HepG2 (cell line): ENCODE results near the gene CEACAM5. TPM values are rescaled to one million over a fixed set of nuclear protein-coding genes. Genes with fewer than 3 reads are reported as not detected.

Source experiments
- HOXA3 ChIP-seq: sonication (generic); formaldehyde crosslinking; IDR thresholded peaks from 2 replicates; pipeline ENCODE4 v1.5.0; 2020; ENCODE audit warnings: missing genetic modification reagents
- IKZF4 ChIP-seq: sonication (generic); formaldehyde crosslinking; IDR thresholded peaks from 2 replicates; pipeline ENCODE4 v1.5.1; 2020; ENCODE audit warnings: borderline replicate concordance, mild to moderate bottlenecking, low read depth, missing genetic modification reagents; ENCODE audit errors: not compliant biosample characterization
- NFE2 ChIP-seq: sonication (generic); formaldehyde crosslinking; IDR thresholded peaks from 2 replicates; pipeline ENCODE4 v1.4.0; 2020; ENCODE audit warnings: missing genetic modification reagents
- ZNF101 ChIP-seq: sonication (generic); formaldehyde crosslinking; IDR thresholded peaks from 2 replicates; pipeline ENCODE4 v1.4.0; 2020; ENCODE audit warnings: mild to moderate bottlenecking, low read depth, missing genetic modification reagents, borderline replicate concordance
- ZNF343 ChIP-seq: sonication (generic); formaldehyde crosslinking; IDR thresholded peaks from 2 replicates; pipeline ENCODE4 v1.4.0; 2020; ENCODE audit warnings: mild to moderate bottlenecking, missing genetic modification reagents
- polyA plus RNA-seq, 8 experiments: library from polyadenylated mRNA; depleted of rRNA in 3 of 8; stranded (reverse) in 7 of 8; unstranded in 1 of 8; fragments of >200 nt; fragmentation: Illumina TruSeq in 4 of 8; extraction: Trizol in 4 of 8; gene quantifications; 2 replicates each; pipeline versions ENCODE4 v1.2.1 to v1.2.3, GENCODE V29; 2011 to 2016; ENCODE audit warnings: low read depth in 4 of 8, missing spikeins in 1 of 8, mixed read lengths in 1 of 8; ENCODE audit not compliant: insufficient read depth in 1 of 8
- total RNA-seq, 5 experiments: library from RNA; depleted of rRNA; stranded (reverse); fragments of >200 nt; fragmentation: Illumina TruSeq; extraction: Trizol; gene quantifications; 2 replicates each; pipeline ENCODE4 v1.2.3, GENCODE V29; 2016; ENCODE audit warnings: low read depth in 1 of 5
- TF ChIP-seq, protein P1 (sequence below): sonication (generic); formaldehyde crosslinking; IDR thresholded peaks from 2 replicates; pipeline ENCODE4 v1.4.0; 2020; ENCODE audit warnings: mild to moderate bottlenecking, missing genetic modification reagents
- TF ChIP-seq, protein P2 (sequence below): sonication (generic); formaldehyde crosslinking; IDR thresholded peaks from 2 replicates; pipeline ENCODE4 v1.4.0; 2020; ENCODE audit warnings: missing genetic modification reagents, mild to moderate bottlenecking, borderline replicate concordance

The CEACAM5 gene
- total and polyA plus RNA-seq, 2 of the 13 experiments (the other 11 are each of a cell fraction or from before 2014, with no cell fraction given) = not detected

DNA sequence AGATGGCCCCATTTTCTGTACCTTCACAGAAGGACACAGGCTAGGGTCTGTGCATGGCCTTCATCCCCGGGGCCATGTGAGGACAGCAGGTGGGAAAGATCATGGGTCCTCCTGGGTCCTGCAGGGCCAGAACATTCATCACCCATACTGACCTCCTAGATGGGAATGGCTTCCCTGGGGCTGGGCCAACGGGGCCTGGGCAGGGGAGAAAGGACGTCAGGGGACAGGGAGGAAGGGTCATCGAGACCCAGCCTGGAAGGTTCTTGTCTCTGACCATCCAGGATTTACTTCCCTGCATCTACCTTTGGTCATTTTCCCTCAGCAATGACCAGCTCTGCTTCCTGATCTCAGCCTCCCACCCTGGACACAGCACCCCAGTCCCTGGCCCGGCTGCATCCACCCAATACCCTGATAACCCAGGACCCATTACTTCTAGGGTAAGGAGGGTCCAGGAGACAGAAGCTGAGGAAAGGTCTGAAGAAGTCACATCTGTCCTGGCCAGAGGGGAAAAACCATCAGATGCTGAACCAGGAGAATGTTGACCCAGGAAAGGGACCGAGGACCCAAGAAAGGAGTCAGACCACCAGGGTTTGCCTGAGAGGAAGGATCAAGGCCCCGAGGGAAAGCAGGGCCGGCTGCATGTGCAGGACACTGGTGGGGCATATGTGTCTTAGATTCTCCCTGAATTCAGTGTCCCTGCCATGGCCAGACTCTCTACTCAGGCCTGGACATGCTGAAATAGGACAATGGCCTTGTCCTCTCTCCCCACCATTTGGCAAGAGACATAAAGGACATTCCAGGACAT lies 13.4 kb upstream of the CEACAM5 start (continued):
- TF ChIP-seq, protein P1, sequence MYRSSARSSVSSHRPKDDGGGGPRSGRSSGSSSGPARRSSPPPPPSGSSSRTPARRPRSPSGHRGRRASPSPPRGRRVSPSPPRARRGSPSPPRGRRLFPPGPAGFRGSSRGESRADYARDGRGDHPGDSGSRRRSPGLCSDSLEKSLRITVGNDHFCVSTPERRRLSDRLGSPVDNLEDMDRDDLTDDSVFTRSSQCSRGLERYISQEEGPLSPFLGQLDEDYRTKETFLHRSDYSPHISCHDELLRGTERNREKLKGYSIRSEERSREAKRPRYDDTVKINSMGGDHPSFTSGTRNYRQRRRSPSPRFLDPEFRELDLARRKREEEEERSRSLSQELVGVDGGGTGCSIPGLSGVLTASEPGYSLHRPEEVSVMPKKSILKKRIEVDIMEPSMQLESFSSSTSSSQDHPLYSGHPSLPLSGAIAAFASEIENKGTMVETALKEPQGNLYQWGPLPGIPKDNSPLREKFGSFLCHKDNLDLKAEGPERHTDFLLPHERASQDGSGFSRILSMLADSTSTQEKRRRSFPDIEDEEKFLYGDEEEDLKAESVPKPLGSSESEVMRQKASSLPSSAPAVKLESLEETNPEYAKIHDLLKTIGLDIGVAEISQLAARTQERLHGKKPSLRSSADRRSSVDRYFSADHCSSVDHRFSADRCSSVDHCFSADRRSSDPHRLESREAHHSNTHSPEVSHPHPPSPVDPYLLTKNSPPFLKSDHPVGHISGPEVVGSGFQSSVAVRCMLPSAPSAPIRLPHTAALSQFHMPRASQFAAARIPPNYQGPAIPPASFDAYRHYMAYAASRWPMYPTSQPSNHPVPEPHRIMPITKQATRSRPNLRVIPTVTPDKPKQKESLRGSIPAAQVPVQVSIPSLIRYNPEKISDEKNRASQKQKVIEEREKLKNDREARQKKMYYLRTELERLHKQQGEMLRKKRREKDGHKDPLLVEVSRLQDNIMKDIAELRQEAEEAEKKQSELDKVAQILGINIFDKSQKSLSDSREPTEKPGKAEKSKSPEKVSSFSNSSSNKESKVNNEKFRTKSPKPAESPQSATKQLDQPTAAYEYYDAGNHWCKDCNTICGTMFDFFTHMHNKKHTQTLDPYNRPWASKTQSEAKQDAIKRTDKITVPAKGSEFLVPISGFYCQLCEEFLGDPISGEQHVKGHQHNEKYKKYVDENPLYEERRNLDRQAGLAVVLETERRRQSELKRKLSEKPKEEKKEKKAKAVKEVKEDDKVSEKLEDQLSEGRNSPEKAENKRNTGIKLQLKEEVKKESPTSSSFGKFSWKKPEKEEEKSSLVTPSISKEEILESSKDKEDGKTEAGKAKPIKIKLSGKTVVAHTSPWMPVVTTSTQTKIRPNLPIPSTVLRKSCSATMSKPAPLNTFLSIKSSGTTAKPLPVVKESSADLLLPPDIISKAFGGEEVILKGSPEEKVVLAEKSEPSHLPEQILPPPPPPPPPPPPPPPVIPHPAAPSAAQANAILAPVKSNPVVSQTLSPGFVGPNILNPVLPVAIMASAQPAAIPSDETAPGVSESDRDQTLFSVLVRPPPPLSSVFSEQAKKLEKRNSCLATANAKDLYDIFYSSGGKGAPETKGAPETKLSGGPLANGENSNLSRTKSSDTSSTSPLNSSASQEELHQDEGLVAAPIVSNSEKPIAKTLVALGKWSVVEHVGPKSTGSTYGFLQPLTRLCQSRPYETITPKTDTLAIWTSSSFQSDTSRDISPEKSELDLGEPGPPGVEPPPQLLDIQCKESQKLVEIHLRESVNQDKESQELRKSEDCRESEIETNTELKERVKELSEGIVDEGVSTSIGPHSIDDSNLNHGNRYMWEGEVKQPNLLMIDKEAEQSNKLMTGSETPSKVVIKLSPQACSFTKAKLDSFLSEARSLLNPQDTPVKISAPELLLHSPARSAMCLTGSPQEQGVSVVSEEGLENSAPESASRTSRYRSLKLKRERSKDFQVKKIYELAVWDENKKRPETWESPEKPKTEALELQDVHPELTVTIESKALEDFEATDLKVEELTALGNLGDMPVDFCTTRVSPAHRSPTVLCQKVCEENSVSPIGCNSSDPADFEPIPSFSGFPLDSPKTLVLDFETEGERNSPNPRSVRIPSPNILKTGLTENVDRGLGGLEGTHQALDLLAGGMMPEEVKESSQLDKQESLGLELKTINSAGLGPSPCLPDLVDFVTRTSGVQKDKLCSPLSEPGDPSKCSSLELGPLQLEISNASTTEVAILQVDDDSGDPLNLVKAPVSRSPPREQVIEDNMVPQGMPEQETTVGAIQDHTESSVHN = no peak
- TF ChIP-seq NFE2 (CRISPR knock-in tag) (no peak), HOXA3 (CRISPR knock-in tag) (no peak), ZNF343 (CRISPR knock-in tag) (no peak), IKZF4 (CRISPR knock-in tag) (no peak), ZNF101 (CRISPR knock-in tag) (no peak)
- TF ChIP-seq, protein P2, sequence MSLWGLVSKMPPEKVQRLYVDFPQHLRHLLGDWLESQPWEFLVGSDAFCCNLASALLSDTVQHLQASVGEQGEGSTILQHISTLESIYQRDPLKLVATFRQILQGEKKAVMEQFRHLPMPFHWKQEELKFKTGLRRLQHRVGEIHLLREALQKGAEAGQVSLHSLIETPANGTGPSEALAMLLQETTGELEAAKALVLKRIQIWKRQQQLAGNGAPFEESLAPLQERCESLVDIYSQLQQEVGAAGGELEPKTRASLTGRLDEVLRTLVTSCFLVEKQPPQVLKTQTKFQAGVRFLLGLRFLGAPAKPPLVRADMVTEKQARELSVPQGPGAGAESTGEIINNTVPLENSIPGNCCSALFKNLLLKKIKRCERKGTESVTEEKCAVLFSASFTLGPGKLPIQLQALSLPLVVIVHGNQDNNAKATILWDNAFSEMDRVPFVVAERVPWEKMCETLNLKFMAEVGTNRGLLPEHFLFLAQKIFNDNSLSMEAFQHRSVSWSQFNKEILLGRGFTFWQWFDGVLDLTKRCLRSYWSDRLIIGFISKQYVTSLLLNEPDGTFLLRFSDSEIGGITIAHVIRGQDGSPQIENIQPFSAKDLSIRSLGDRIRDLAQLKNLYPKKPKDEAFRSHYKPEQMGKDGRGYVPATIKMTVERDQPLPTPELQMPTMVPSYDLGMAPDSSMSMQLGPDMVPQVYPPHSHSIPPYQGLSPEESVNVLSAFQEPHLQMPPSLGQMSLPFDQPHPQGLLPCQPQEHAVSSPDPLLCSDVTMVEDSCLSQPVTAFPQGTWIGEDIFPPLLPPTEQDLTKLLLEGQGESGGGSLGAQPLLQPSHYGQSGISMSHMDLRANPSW (CRISPR knock-in tag) = no peak
